Measurements from ENCODE around the gene ENTPD1.
"Not testable (repeated sequence)": the region's sequence is repeated elsewhere in the genome, so short reads cannot be mapped to it uniquely, and the experiment has no call there.

- TF ChIP-seq, protein P1, sequence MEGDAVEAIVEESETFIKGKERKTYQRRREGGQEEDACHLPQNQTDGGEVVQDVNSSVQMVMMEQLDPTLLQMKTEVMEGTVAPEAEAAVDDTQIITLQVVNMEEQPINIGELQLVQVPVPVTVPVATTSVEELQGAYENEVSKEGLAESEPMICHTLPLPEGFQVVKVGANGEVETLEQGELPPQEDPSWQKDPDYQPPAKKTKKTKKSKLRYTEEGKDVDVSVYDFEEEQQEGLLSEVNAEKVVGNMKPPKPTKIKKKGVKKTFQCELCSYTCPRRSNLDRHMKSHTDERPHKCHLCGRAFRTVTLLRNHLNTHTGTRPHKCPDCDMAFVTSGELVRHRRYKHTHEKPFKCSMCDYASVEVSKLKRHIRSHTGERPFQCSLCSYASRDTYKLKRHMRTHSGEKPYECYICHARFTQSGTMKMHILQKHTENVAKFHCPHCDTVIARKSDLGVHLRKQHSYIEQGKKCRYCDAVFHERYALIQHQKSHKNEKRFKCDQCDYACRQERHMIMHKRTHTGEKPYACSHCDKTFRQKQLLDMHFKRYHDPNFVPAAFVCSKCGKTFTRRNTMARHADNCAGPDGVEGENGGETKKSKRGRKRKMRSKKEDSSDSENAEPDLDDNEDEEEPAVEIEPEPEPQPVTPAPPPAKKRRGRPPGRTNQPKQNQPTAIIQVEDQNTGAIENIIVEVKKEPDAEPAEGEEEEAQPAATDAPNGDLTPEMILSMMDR (IDR thresholded peaks at IDR 0.05): not testable (repeated sequence)
- not testable (repeated sequence) for TF ChIP-seq EZH2 (IDR thresholded peaks at IDR 0.05)
These were observed 44.3 kb downstream of the ENTPD1 start for GRCh38 chr10:95800286-95800685.

All from neural progenitor cell (in vitro differentiated cells).